Panc1 (cell line): Measurements from ENCODE around the gene SFI1. TPM values are rescaled to one million over a fixed set of nuclear protein-coding genes. Genes with fewer than 3 reads are reported as not detected.

Source experiments
- ATAC-seq: fragments of 200-7000 bp; cut with Tn5 transposase; 2 replicates; pipeline ENCODE4 v1.9.1; 2020; ENCODE audit warnings: mild to moderate bottlenecking, moderate library complexity
- BruUV-seq: library from RNA; stranded (reverse); fragments of 400-500 nt; replicated peaks from 2 replicates; lab custom pipeline; 2021; lab: Mats Ljungman, UMichigan
- CTCF ChIA-PET: fragments of 300-600 bp; sonication (Branson Sonifier 250); formaldehyde crosslinking; loops from one replicate; lab custom pipeline; 2022; ENCODE audit warnings: antibody characterized with exemption; lab: Charles Lee
- POLR2A ChIA-PET: fragments of 300-600 bp; sonication (Branson Sonifier 250); formaldehyde crosslinking; loops from one replicate; lab custom pipeline; 2022; ENCODE audit warnings: antibody characterized with exemption; lab: Charles Lee
- DNase-seq: peaks from one replicate; pipeline ENCODE4 v3.0.0-alpha.2; 2010; ENCODE audit warnings: low read depth, low spot score
- H3K27ac ChIP-seq: 2 replicates; pipeline ENCODE4 v1.5.1; 2011; ENCODE audit warnings: mild to moderate bottlenecking, low read length, inconsistent platforms
- H3K27me3 ChIP-seq: fragments of 200-500 bp; sonication (Bioruptor generic); 2 replicates; pipeline ENCODE4 v1.6.0; 2014; ENCODE audit warnings: low read length, inconsistent platforms; ENCODE audit not compliant: control insufficient read depth, insufficient read depth
- H3K36me3 ChIP-seq: fragments of 200-500 bp; sonication (Bioruptor generic); 2 replicates; pipeline ENCODE4 v1.5.1; 2014; ENCODE audit warnings: inconsistent platforms, mild to moderate bottlenecking, low read length, moderate library complexity; ENCODE audit not compliant: control insufficient read depth, insufficient read depth
- H3K4me1 ChIP-seq: 2 replicates; pipeline ENCODE4 v1.5.1; 2011; ENCODE audit warnings: inconsistent platforms, mild to moderate bottlenecking, low read length, moderate library complexity; ENCODE audit not compliant: control insufficient read depth, insufficient read depth
- H3K4me3 ChIP-seq, 2 experiments: 2 replicates each; pipeline ENCODE4 v1.5.1; 2011 to 2012; ENCODE audit warnings: low read depth in 2 of 2, low read length in 2 of 2, mild to moderate bottlenecking in 2 of 2, inconsistent platforms in 1 of 2, moderate library complexity in 1 of 2
- H3K9me3 ChIP-seq: fragments of 200-500 bp; sonication (Bioruptor generic); 2 replicates; pipeline ENCODE4 v1.5.1; 2014; ENCODE audit warnings: low read depth, mild to moderate bottlenecking, inconsistent platforms, low read length, moderate library complexity; ENCODE audit not compliant: control insufficient read depth, insufficient read depth
- POLR2AphosphoS5 ChIP-seq: IDR thresholded peaks from 2 replicates; pipeline ENCODE4 v1.6.1; 2012; ENCODE audit warnings: mild to moderate bottlenecking, low read depth, low read length, moderate library complexity
- SIN3A ChIP-seq: IDR thresholded peaks from 2 replicates; pipeline ENCODE4 v1.6.1; 2012; ENCODE audit warnings: low read depth, mild to moderate bottlenecking, low read length, moderate library complexity, borderline replicate concordance; ENCODE audit not compliant: insufficient read depth
- TCF7L2 ChIP-seq: IDR thresholded peaks from 2 replicates; pipeline ENCODE4 v1.6.1; 2011; ENCODE audit warnings: mild to moderate bottlenecking, low read depth, low read length, inconsistent platforms
- in situ Hi-C: cut with HindIII; loops from 2 replicates; pipeline ENCODE4 v1.10.0; 2016; ENCODE audit warnings: low sequenced_read_pairs, low pct_unique_long_range_greater_than_20kb
- intact Hi-C: fragments of 100-400 bp; cut with micrococcal nuclease; formaldehyde crosslinking; loops from one replicate; pipeline ENCODE4 v1.10.0; 2022; ENCODE audit not compliant: unreplicated experiment
- total RNA-seq: library from RNA; stranded (reverse); gene quantifications from one replicate; pipeline ENCODE4 v1.2.1, GENCODE V29; 2021; ENCODE audit not compliant: unreplicated experiment
- TF ChIP-seq, protein P1 (sequence below), 2 experiments: IDR thresholded peaks; 2 replicates each; pipeline ENCODE4 v1.6.1; 2011 to 2012; ENCODE audit warnings: low read depth in 2 of 2, control low read depth in 1 of 2, low read length in 1 of 2, mild to moderate bottlenecking in 1 of 2, moderate library complexity in 1 of 2; ENCODE audit not compliant: insufficient read depth in 1 of 2
- TF ChIP-seq, protein P2 (sequence below): fragments of 450-650 bp; IDR thresholded peaks from 2 replicates; pipeline ENCODE4 v1.5.1; 2017; ENCODE audit warnings: mild to moderate bottlenecking

The SFI1 gene
- total RNA-seq, 1 experiment from 2014 or later = 29.9 TPM

DNA sequence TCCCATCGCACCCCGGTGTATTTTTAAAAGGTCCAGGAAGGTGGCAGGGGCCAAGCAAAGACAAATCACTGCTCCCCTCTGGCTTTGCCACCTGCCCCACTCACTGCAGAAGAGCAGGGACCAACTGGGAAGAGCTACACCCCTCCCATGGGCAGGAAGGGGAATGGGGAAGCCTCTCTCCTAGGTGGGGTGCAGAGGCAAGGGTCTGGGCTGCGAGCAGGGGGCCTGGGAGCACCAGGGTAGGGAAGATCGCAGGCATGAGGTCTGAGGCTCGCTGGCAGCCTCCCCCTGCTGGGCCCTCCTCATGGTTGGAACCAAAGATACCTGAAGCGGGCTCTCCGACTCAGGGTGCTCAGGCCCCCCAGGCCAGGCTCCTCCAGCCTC lies 128.9 kb downstream of the SFI1 start:
- POLR2A ChIA-PET = no interaction called here
- no peaks in the 10 kb centered on the region for H3K27me3 ChIP-seq
- no peak overlapping the region for H3K4me3 ChIP-seq
- CTCF ChIA-PET = no interaction called here
- no peaks in the 10 kb centered on the region for H3K36me3 ChIP-seq
- ATAC-seq (no peak), DNase-seq (no peak)
- intact Hi-C loops (no loop called here), in situ Hi-C loops (no loop called here)
- no peak for TF ChIP-seq TCF7L2
- no peak for TF ChIP-seq POLR2AphosphoS5
- TF ChIP-seq, protein P1, sequence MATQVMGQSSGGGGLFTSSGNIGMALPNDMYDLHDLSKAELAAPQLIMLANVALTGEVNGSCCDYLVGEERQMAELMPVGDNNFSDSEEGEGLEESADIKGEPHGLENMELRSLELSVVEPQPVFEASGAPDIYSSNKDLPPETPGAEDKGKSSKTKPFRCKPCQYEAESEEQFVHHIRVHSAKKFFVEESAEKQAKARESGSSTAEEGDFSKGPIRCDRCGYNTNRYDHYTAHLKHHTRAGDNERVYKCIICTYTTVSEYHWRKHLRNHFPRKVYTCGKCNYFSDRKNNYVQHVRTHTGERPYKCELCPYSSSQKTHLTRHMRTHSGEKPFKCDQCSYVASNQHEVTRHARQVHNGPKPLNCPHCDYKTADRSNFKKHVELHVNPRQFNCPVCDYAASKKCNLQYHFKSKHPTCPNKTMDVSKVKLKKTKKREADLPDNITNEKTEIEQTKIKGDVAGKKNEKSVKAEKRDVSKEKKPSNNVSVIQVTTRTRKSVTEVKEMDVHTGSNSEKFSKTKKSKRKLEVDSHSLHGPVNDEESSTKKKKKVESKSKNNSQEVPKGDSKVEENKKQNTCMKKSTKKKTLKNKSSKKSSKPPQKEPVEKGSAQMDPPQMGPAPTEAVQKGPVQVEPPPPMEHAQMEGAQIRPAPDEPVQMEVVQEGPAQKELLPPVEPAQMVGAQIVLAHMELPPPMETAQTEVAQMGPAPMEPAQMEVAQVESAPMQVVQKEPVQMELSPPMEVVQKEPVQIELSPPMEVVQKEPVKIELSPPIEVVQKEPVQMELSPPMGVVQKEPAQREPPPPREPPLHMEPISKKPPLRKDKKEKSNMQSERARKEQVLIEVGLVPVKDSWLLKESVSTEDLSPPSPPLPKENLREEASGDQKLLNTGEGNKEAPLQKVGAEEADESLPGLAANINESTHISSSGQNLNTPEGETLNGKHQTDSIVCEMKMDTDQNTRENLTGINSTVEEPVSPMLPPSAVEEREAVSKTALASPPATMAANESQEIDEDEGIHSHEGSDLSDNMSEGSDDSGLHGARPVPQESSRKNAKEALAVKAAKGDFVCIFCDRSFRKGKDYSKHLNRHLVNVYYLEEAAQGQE (IDR thresholded peaks at IDR 0.05; ENCODE audit: insufficient read depth in 1 of 2, low read depth in 2 of 2, low read length in 1 of 2) = no peak
- TF ChIP-seq SIN3A = no peak
- TF ChIP-seq, protein P2, sequence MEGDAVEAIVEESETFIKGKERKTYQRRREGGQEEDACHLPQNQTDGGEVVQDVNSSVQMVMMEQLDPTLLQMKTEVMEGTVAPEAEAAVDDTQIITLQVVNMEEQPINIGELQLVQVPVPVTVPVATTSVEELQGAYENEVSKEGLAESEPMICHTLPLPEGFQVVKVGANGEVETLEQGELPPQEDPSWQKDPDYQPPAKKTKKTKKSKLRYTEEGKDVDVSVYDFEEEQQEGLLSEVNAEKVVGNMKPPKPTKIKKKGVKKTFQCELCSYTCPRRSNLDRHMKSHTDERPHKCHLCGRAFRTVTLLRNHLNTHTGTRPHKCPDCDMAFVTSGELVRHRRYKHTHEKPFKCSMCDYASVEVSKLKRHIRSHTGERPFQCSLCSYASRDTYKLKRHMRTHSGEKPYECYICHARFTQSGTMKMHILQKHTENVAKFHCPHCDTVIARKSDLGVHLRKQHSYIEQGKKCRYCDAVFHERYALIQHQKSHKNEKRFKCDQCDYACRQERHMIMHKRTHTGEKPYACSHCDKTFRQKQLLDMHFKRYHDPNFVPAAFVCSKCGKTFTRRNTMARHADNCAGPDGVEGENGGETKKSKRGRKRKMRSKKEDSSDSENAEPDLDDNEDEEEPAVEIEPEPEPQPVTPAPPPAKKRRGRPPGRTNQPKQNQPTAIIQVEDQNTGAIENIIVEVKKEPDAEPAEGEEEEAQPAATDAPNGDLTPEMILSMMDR = no peak
- H3K27ac ChIP-seq = no peak overlapping the region
- no peaks in the 10 kb centered on the region for H3K9me3 ChIP-seq
- peaks cover 9% of the 10 kb centered on the region for H3K4me1 ChIP-seq
- no TSS peak for BruUV-seq

DNA sequence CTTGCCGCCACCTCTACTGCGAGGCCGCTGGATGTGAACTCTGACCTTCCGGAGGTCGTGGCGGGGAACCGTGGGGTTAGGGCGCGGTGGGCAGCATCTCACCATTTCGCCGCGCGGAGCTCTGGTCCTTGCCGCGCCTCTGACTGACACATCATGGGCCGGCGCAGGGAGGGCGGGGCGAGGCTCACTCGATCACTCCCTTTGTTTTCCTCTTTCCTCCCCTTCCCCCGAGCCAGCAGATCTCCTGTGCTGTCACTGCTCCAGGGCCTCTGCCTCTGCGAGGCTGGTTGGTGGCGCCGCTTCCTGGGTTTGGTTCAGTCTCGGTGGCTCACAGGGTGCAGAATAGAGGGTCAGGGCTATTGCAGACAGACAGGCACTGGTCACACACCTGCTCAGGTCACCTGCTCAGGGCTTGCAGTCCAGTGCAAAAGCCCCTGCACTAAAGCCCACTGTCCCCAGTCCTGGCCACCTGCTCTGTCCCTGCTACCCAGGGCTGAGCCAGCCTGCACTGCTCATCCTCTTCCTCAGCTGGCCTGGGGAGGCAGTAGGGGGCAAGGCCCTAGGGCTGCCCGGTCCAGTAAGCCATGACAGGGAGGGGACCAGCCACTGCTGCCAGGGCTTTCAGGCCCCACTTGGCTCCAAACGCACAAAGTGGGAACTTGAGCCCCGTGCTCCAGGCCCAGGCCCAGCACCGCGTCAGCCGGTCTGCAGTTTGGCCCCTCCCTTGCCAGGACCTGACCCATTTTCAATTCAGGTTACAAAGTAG lies 129.5 kb downstream of the SFI1 start:
- no peaks in the 10 kb centered on the region for H3K27me3 ChIP-seq
- no peak overlapping the region for H3K27ac ChIP-seq
- intact Hi-C loops = no loop called here
- in situ Hi-C loops = no loop called here
- POLR2A ChIA-PET = interaction anchor here (0.5 kb wide), 1 partner anchor 44 kb away, joined by 4 read pairs; no protein-coding TSS in a partner anchor
- TF ChIP-seq, protein P1 (IDR thresholded peaks at IDR 0.05; ENCODE audit: insufficient read depth in 1 of 2, low read depth in 2 of 2, low read length in 1 of 2) = no peak
- TF ChIP-seq SIN3A (no peak), POLR2AphosphoS5 (no peak), TCF7L2 (no peak)
- TF ChIP-seq, protein P2 = no peak
- no TSS peak for BruUV-seq
- CTCF ChIA-PET = no interaction called here
- no peaks in the 10 kb centered on the region for H3K36me3 ChIP-seq
- no peaks in the 10 kb centered on the region for H3K9me3 ChIP-seq
- H3K4me1 ChIP-seq = peaks cover 9% of the 10 kb centered on the region
- H3K4me3 ChIP-seq = no peak overlapping the region
- no peak for DNase-seq
- no peak for ATAC-seq
